Neural cell (in vitro differentiated cells): ENCODE data around the gene ALDOC. TPM values are rescaled to one million over a fixed set of nuclear protein-coding genes. Genes with fewer than 3 reads are reported as not detected.

ENCODE experiments used
- H2AFZ ChIP-seq: fragments of 200-600, 300-800 bp; sonication (generic), shearing (Covaris generic); 2 replicates; pipeline ENCODE4 v1.6.0; 2014; ENCODE audit warnings: low read depth, mild to moderate bottlenecking, antibody characterized with exemption, low read length, moderate library complexity
- H3F3A ChIP-seq: fragments of 200-600 bp; shearing (Covaris generic); 2 replicates; pipeline ENCODE4 v1.6.1; 2016; ENCODE audit warnings: mild to moderate bottlenecking, moderate library complexity, mixed read lengths, antibody characterized with exemption, low read length; ENCODE audit not compliant: insufficient read depth, poor library complexity, severe bottlenecking
- H3K27ac ChIP-seq: fragments of 200-600, 300-800 bp; sonication (generic), shearing (Covaris generic); 2 replicates; pipeline ENCODE4 v1.5.1; 2014; ENCODE audit warnings: mild to moderate bottlenecking, low read length, moderate library complexity
- H3K27me3 ChIP-seq: fragments of 300-800, 200-600 bp; sonication (generic), shearing (Covaris generic); 2 replicates; pipeline ENCODE4 v1.6.0; 2014; ENCODE audit warnings: mild to moderate bottlenecking, low read depth, low read length, moderate library complexity; ENCODE audit not compliant: insufficient read depth
- H3K36me3 ChIP-seq: fragments of 300-800, 200-600 bp; sonication (generic), shearing (Covaris generic); 2 replicates; pipeline ENCODE4 v1.5.1; 2014; ENCODE audit warnings: mild to moderate bottlenecking, antibody characterized with exemption, low read length, moderate library complexity; ENCODE audit not compliant: insufficient read depth
- H3K4me2 ChIP-seq: fragments of 300-800, 200-600 bp; sonication (generic), shearing (Covaris generic); 2 replicates; pipeline ENCODE4 v1.6.0; 2014; ENCODE audit warnings: mild to moderate bottlenecking, low read length
- H3K4me3 ChIP-seq: fragments of 300-800, 200-600 bp; sonication (generic), shearing (Covaris generic); 2 replicates; pipeline ENCODE4 v1.5.1; 2014; ENCODE audit warnings: mild to moderate bottlenecking, low read length, moderate library complexity
- H3K79me2 ChIP-seq: fragments of 200-600 bp; shearing (Covaris generic); replicated peaks from 2 replicates; pipeline ENCODE4 v1.6.0; 2014; ENCODE audit warnings: mild to moderate bottlenecking, low read length, moderate library complexity; ENCODE audit not compliant: insufficient read depth
- H3K9ac ChIP-seq: fragments of 300-800, 200-600 bp; sonication (generic), shearing (Covaris generic); 2 replicates; pipeline ENCODE4 v1.6.1; 2016; ENCODE audit warnings: mild to moderate bottlenecking, low read length, mixed read lengths
- H3K9me2 ChIP-seq: fragments of 200-600 bp; shearing (Covaris generic); 2 replicates; pipeline ENCODE4 v1.6.1; 2016; ENCODE audit warnings: mild to moderate bottlenecking, low read length, mixed read lengths; ENCODE audit not compliant: insufficient read depth
- H3K9me3 ChIP-seq: fragments of 200-600, 300-800 bp; sonication (generic), shearing (Covaris generic); 2 replicates; pipeline ENCODE4 v1.6.1; 2016; ENCODE audit warnings: mild to moderate bottlenecking, mixed run types, low read length, moderate library complexity, mixed read lengths
- H4K20me1 ChIP-seq: fragments of 200-600 bp; shearing (Covaris generic); 2 replicates; pipeline ENCODE4 v1.6.1; 2016; ENCODE audit warnings: mild to moderate bottlenecking, mixed run types; ENCODE audit not compliant: insufficient read depth
- EP300 ChIP-seq: fragments of 450-650 bp; conservative IDR thresholded peaks from 2 replicates; pipeline ENCODE4 v1.6.1; 2014; ENCODE audit warnings: antibody characterized with exemption, mild to moderate bottlenecking, moderate library complexity; ENCODE audit not compliant: poor library complexity, severe bottlenecking
- EZH2 ChIP-seq: fragments of 200-600, 300-800 bp; shearing (Covaris generic), sonication (generic); IDR thresholded peaks from 2 replicates; pipeline ENCODE4 v1.6.1; 2014; ENCODE audit warnings: antibody characterized with exemption, low read length, borderline replicate concordance, mild to moderate bottlenecking; ENCODE audit not compliant: insufficient read depth, poor library complexity, severe bottlenecking
- MXI1 ChIP-seq: fragments of 450-650 bp; conservative IDR thresholded peaks from 2 replicates; pipeline ENCODE4 v1.6.1; 2014; ENCODE audit warnings: antibody characterized with exemption, mild to moderate bottlenecking; ENCODE audit not compliant: poor library complexity, severe bottlenecking
- POLR2AphosphoS5 ChIP-seq: IDR thresholded peaks from 2 replicates; pipeline ENCODE4 v1.6.1; 2012
- RAD21 ChIP-seq: fragments of 450-650 bp; conservative IDR thresholded peaks from 2 replicates; pipeline ENCODE4 v1.6.1; 2014; ENCODE audit warnings: antibody characterized with exemption, mild to moderate bottlenecking, moderate library complexity
- SMC3 ChIP-seq: fragments of 450-650 bp; conservative IDR thresholded peaks from 2 replicates; pipeline ENCODE4 v1.6.1; 2014; ENCODE audit warnings: antibody characterized with exemption, mild to moderate bottlenecking, moderate library complexity; ENCODE audit not compliant: poor library complexity
- TAF1 ChIP-seq: IDR thresholded peaks from 2 replicates; pipeline ENCODE4 v1.6.1; 2012; ENCODE audit warnings: low read depth
- polyA plus RNA-seq: library from polyadenylated mRNA; depleted of rRNA; stranded (reverse); fragments of >200 nt; gene quantifications from 2 replicates; pipeline ENCODE4 v1.2.3, GENCODE V29; 2014
- TF ChIP-seq, protein P1 (sequence below): fragments of 450-650 bp; IDR thresholded peaks from 2 replicates; pipeline ENCODE4 v1.5.1; 2014; ENCODE audit warnings: antibody characterized with exemption, mild to moderate bottlenecking, moderate library complexity; ENCODE audit not compliant: poor library complexity, severe bottlenecking
- TF ChIP-seq, protein P2 (sequence below): IDR thresholded peaks from 2 replicates; pipeline ENCODE4 v1.6.1; 2012; ENCODE audit warnings: borderline replicate concordance

ALDOC gene
- polyA plus RNA-seq, 1 donor from 2014 or later: 4.0 TPM

DNA sequence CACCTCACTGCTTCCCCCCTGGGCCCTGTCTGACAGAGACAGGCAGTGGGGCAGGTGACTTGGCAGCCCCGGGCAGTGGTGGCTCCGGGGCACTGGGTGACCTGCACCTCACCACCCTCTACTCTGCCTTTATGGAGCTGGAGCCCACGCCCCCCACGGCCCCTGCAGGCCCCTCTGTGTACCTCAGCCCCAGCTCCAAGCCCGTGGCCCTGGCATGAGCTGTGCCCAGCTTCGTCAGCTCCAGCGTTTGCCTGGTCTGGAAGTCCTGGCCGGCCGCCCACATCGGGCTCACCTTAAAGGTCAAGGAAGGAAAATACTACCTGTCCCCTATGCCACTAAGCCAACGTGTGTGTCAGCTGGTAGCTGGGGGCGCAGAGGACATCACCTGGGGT is 39.5 kb downstream of the ALDOC start:
- H3K79me2 ChIP-seq: no peaks in the 10 kb centered on the region
- H3K9me3 ChIP-seq: no peaks in the 10 kb centered on the region
- H3K27ac ChIP-seq: no peak overlapping the region
- no peak overlapping the region for H3K9ac ChIP-seq
- no peaks in the 10 kb centered on the region for H3K9me2 ChIP-seq
- no peaks in the 10 kb centered on the region for H3K27me3 ChIP-seq
- no peak overlapping the region for H3K4me3 ChIP-seq
- TF ChIP-seq SMC3 (no peak), TAF1 (no peak), EP300 (no peak)
- TF ChIP-seq, protein P1, sequence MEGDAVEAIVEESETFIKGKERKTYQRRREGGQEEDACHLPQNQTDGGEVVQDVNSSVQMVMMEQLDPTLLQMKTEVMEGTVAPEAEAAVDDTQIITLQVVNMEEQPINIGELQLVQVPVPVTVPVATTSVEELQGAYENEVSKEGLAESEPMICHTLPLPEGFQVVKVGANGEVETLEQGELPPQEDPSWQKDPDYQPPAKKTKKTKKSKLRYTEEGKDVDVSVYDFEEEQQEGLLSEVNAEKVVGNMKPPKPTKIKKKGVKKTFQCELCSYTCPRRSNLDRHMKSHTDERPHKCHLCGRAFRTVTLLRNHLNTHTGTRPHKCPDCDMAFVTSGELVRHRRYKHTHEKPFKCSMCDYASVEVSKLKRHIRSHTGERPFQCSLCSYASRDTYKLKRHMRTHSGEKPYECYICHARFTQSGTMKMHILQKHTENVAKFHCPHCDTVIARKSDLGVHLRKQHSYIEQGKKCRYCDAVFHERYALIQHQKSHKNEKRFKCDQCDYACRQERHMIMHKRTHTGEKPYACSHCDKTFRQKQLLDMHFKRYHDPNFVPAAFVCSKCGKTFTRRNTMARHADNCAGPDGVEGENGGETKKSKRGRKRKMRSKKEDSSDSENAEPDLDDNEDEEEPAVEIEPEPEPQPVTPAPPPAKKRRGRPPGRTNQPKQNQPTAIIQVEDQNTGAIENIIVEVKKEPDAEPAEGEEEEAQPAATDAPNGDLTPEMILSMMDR: no peak
- no peaks in the 10 kb centered on the region for H3K36me3 ChIP-seq
- H3F3A ChIP-seq: no peaks in the 10 kb centered on the region
- H4K20me1 ChIP-seq: no peaks in the 10 kb centered on the region
- no peak overlapping the region for H2AFZ ChIP-seq
- H3K4me2 ChIP-seq: no peak overlapping the region

DNA sequence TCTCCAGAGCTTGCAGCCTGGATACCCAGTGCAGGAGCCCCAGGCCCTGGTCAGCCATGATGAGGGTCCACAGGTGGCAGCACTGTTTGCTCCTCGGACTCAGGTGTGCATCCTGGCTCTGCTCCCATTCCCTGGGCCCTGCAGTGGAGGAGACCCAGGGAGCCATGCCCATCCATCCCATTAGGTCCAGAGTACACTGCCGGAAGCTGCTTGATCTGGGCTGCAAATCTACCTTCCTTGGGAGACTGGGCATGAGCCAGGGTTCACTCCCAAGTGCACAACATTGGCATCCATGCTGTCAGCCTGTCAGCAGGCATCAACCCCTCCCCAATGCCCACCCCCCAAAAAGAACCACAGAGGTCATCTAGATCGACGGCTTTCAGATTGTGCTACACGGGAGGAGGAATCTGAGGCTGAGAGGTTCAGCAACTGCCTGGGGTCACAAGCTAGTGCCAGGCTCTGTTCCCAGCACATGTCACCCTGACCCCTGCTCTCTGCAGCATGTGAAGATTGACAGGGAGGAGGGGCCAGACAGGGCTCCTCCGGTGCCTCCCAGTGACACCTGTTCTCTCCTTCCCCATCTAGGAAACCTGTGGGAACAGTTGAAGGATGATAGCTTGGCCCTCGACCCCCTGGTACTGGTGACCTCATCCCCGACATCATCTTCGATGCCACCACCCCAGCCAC is 40.0 kb downstream of the ALDOC start:
- H3K27ac ChIP-seq: no peak overlapping the region
- no peak overlapping the region for H3K4me2 ChIP-seq
- H3F3A ChIP-seq: no peaks in the 10 kb centered on the region
- H3K27me3 ChIP-seq: no peaks in the 10 kb centered on the region
- H3K79me2 ChIP-seq: no peaks in the 10 kb centered on the region
- no peak overlapping the region for H2AFZ ChIP-seq
- no peak overlapping the region for H3K9ac ChIP-seq
- H3K9me2 ChIP-seq: no peaks in the 10 kb centered on the region
- H3K36me3 ChIP-seq: no peaks in the 10 kb centered on the region
- no peaks in the 10 kb centered on the region for H3K9me3 ChIP-seq
- H3K4me3 ChIP-seq: no peak overlapping the region
- TF ChIP-seq, protein P1: no peak
- no peak for TF ChIP-seq EZH2
- no peak for TF ChIP-seq RAD21
- TF ChIP-seq TAF1: no peak
- no peak for TF ChIP-seq MXI1
- TF ChIP-seq EP300: no peak
- no peak for TF ChIP-seq SMC3
- TF ChIP-seq, protein P2, sequence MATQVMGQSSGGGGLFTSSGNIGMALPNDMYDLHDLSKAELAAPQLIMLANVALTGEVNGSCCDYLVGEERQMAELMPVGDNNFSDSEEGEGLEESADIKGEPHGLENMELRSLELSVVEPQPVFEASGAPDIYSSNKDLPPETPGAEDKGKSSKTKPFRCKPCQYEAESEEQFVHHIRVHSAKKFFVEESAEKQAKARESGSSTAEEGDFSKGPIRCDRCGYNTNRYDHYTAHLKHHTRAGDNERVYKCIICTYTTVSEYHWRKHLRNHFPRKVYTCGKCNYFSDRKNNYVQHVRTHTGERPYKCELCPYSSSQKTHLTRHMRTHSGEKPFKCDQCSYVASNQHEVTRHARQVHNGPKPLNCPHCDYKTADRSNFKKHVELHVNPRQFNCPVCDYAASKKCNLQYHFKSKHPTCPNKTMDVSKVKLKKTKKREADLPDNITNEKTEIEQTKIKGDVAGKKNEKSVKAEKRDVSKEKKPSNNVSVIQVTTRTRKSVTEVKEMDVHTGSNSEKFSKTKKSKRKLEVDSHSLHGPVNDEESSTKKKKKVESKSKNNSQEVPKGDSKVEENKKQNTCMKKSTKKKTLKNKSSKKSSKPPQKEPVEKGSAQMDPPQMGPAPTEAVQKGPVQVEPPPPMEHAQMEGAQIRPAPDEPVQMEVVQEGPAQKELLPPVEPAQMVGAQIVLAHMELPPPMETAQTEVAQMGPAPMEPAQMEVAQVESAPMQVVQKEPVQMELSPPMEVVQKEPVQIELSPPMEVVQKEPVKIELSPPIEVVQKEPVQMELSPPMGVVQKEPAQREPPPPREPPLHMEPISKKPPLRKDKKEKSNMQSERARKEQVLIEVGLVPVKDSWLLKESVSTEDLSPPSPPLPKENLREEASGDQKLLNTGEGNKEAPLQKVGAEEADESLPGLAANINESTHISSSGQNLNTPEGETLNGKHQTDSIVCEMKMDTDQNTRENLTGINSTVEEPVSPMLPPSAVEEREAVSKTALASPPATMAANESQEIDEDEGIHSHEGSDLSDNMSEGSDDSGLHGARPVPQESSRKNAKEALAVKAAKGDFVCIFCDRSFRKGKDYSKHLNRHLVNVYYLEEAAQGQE: no peak
- no peak for TF ChIP-seq POLR2AphosphoS5
- H4K20me1 ChIP-seq: no peaks in the 10 kb centered on the region
